WTC11 (cell line): ENCODE results near the gene GALNT7.

Experiments
- AFF4 ChIP-seq: sonication (generic); formaldehyde crosslinking; IDR thresholded peaks from 2 replicates; pipeline ENCODE4 v1.8.1; 2023; ENCODE audit warnings: mild to moderate bottlenecking, missing genetic modification reagents, borderline replicate concordance
- ATF1 ChIP-seq: sonication (generic); formaldehyde crosslinking; IDR thresholded peaks from 2 replicates; pipeline ENCODE4 v1.8.1; 2023; ENCODE audit warnings: mild to moderate bottlenecking, moderate library complexity, missing genetic modification reagents
- CREB1 ChIP-seq: sonication (generic); formaldehyde crosslinking; IDR thresholded peaks from 2 replicates; pipeline ENCODE4 v1.8.0; 2023; ENCODE audit warnings: mild to moderate bottlenecking, missing genetic modification reagents
- CTCF ChIP-seq: fragments of 200-600 bp; IDR thresholded peaks from 2 replicates; pipeline ENCODE4 v1.8.0; 2022; ENCODE audit warnings: antibody characterized with exemption
- JUN ChIP-seq: sonication (generic); formaldehyde crosslinking; IDR thresholded peaks from 2 replicates; pipeline ENCODE4 v1.8.0; 2023; ENCODE audit warnings: mild to moderate bottlenecking, missing genetic modification reagents
- NFYB ChIP-seq: sonication (generic); formaldehyde crosslinking; conservative IDR thresholded peaks from 2 replicates; pipeline ENCODE4 v1.8.0; 2022; ENCODE audit warnings: low read depth, missing genetic modification reagents
- SMAD3 ChIP-seq: sonication (generic); formaldehyde crosslinking; IDR thresholded peaks from 2 replicates; pipeline ENCODE4 v1.8.0; 2022; ENCODE audit warnings: missing genetic modification reagents, mild to moderate bottlenecking, borderline replicate concordance
- SMAD4 ChIP-seq: sonication (generic); formaldehyde crosslinking; IDR thresholded peaks from 2 replicates; pipeline ENCODE4 v1.8.0; 2022; ENCODE audit warnings: mild to moderate bottlenecking, missing genetic modification reagents
- TCF7 ChIP-seq: sonication (generic); formaldehyde crosslinking; IDR thresholded peaks from 2 replicates; pipeline ENCODE4 v1.8.0; 2022; ENCODE audit warnings: mild to moderate bottlenecking, low read depth, missing genetic modification reagents, moderate library complexity
- TEAD1 ChIP-seq: sonication (generic); formaldehyde crosslinking; IDR thresholded peaks from 2 replicates; pipeline ENCODE4 v1.8.0; 2022; ENCODE audit warnings: mild to moderate bottlenecking, missing genetic modification reagents
- USF1 ChIP-seq: sonication (generic); formaldehyde crosslinking; IDR thresholded peaks from 2 replicates; pipeline ENCODE4 v1.8.0; 2022; ENCODE audit warnings: mild to moderate bottlenecking, missing genetic modification reagents
- ZNF512 ChIP-seq: sonication (generic); formaldehyde crosslinking; IDR thresholded peaks from 2 replicates; pipeline ENCODE4 v1.8.1; 2022; ENCODE audit warnings: missing genetic modification reagents, borderline replicate concordance
- ZNF671 ChIP-seq: fragments of 250-450 bp; sonication (Bioruptor Pico); IDR thresholded peaks from 2 replicates; pipeline ENCODE4 v1.8.0; 2021; ENCODE audit warnings: mild to moderate bottlenecking

GRCh38 chr4:173160871-173161270 lies 7.7 kb upstream of the GALNT7 start:
- TF ChIP-seq CREB1 (CRISPR knock-in tag) (no peak), AFF4 (no peak), CTCF (no peak), NFYB (CRISPR knock-in tag) (no peak), ZNF512 (CRISPR knock-in tag) (no peak), ATF1 (CRISPR knock-in tag) (no peak), USF1 (CRISPR knock-in tag) (no peak), TEAD1 (CRISPR knock-in tag) (no peak), SMAD4 (CRISPR knock-in tag) (no peak), JUN (CRISPR knock-in tag) (no peak), ZNF671 (CRISPR knock-in tag) (no peak), TCF7 (CRISPR knock-in tag) (no peak), SMAD3 (CRISPR knock-in tag) (no peak)
